Measurements from ENCODE around the gene ETV6. TPM values are rescaled to one million over a fixed set of nuclear protein-coding genes. Genes with fewer than 3 reads are reported as not detected.

ETV6 gene
- polyA plus RNA-seq, 12 donors: 8.2 to 15.9 (median 11.0) TPM; not detected in 1

DNA sequence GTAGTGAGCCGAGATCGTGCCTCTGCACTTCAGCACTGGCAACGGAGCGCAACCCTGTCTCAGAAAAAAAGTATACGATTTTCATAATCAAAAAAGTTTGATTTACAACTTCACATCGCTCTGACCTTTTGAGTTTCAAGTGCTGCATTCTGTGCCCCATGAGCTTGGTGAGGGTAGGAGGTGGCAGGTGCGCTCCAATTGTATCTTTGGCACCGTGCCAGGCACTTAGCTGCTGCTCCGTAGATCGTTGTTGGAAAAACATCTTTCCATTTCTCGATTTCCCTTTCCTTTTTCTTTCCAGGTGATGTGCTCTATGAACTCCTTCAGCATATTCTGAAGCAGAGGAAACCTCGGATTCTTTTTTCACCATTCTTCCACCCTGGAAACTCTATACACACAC, 203.7 kb downstream of the ETV6 start:
- DNase-seq: no peak

DNA sequence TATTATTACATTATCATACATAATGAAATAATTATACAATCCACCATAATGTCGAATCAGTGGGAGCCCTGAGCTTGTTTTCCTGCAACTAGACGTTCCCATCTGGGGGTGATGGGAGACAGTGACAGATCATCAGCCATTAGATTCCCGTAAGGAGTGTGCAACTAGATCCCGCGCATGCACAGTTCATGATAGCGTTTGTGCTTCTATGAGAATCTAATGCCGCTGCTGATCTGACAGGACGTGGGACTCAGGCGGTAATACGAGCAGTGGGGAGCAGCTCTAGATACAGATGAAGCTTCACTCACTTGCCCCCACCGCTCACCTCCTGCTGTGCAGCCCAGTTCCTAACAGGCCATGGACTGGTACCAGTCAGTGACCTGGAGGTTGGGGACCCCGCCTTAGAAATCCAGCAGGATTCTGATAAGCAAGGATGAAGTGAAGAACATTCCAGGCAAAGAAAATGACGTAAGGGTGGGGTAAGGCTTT, 204.6 kb downstream of the ETV6 start:
- DNase-seq: no peak

DNA sequence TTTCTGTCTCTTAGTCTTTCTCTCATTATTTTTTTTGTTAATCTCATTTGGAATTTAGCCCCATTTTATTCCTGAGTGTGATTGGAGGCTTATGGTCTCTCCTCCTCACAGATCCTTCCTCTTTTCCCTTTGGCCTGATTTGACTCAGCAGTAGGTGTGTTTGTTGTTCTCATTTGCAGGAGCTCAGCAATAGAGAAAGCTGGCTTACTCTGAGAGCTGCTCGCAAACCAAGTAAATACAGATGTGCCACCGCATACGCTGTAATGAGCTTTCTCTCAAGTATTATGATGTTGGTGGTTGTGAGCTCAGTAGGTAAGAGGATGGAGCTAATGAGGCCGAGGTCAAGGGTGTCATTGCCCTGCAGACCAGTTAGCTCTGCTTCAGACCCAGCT, 206.5 kb downstream of the ETV6 start:
- DNase-seq: no peak

DNA sequence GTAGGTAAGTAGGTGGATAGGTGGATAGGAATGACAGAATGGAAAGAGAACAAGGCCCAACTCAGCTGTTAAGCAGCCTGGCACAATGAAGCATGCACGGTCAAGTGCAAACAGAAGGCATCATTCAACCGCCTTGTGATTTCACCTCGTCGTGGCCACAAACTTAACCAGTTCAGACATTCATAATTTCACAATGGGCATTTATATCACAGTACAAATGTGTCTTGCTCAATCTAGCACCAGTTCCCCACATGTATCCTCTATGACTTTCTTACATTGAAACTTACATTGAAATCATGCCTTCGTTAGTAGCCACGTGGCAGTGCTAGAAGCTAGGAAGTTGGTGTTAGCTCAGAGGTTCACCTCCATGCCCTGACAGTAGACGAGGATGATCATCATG, 207.5 kb downstream of the ETV6 start:
- DNase-seq: no peak

DNA sequence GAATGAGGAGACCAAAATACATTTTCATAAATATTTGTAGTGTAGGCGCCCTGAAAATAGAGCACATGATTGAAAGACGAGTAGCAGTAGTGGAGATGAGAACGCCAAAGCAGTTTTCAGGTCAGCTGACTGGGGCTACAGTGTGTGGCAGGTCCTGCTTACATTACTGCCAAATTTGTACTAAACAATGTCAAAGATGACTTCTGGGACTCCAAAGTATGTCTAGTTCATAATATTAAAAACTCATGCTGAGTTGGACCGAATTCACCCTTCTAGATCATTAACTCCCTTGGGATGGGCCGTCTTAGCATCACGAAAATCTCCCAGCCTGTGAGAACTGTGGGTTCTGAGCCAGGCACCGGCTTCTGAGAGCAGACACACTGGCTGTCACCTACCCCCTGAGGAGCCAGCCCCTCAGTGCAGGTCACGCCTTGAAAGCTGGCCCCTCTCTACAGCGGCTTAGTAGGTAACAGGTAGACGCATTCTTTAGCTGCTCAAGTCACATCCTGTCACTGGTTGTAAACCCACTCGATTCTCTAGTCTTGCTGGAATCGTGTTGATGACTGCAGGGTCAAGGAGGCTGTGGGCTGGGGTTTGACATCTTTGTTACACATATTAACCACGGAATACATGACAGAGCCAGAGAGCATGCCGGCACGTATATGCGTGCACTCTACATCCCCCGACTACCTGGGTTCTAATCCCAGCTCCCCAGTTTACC, 210.4 kb downstream of the ETV6 start:
- no peak for DNase-seq

DNA sequence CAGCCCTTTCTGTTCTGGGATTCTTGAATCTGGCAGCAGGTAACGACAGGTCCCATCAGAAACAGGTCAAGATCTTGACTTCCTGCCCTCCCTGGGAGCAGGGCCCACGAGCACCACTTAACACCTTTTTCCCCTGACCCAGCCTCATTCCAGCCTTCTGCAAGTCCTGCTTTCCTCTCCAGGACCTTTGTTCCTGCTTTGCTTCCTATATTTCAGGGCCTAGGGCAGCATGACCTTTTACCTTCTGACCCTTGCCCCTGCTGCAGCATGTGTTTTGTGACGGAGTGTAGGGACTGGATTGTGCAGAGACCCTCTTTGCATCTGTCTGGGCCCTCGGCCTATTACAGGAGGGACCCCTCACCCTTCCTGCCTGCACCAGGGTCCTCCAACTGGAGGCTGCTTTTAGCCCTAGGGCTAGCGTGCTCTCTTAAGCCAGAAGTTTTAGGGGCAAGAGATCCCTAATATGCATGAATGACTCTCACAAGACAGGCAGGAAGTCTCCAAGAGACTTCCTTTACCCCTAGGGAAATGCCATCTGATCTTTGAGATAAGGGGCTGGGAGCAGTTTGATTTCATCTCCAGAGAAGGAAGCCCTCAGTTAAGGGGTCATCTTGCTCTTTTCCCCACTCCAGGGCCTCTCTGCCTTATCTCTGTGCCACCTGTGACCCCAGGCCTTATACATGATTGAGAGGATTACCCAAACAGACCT, 211.8 kb downstream of the ETV6 start:
- DNase-seq: no peak

DNA sequence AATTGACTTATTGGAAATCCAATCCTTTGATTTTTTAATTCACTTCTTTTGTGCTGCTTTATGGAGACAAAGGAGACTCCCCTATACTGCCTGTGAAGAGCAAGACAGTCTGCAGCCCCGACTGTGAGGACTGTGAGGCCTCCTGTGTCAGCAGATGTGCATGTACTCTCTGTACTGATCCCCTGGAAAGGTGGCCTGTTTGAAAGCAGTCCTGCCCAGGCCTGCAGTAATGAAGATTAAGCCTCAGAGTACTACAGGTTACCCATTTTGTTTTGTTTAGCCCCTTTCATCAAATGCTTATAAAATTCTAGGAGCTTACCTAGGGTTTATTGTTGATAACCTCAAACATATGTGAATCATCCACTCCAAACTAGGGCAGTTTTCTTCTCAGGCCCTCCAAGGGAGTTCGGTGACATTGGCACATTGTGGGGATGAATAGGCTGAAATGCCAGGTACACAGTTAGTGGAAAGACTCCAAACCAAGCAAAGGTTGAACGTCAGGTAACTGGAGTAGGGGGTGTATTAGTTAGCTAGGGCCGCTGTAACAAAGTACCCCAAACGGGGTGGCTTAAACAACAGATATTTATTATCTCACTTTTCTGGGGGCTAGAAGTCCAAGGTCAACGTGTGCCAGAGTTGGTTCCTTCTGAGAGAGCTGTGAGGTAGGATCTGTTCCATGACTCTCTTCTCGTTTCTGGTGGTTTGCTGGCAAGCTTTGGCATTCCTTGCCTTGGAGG, 212.6 kb downstream of the ETV6 start:
- no peak for DNase-seq

DNA sequence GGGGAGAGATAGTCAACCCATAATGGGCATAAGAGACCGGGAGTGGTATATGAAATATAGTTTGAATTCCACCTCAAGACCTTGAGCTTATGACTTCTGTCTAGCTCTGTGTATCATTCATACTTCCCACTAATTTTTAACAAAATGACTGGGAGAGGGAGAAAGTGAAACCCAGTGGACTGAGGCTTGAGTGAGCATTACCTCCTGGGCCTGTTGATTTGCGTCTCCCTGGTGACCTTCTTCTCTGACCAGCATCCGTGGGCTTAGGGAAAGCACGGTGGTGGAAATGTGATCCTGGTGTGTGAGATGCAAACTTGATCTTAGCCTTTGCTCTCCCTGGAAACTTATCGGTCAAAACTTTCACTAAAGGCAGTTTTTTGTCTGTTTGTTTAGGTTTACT, 213.3 kb downstream of the ETV6 start:
- DNase-seq: no peak

DNA sequence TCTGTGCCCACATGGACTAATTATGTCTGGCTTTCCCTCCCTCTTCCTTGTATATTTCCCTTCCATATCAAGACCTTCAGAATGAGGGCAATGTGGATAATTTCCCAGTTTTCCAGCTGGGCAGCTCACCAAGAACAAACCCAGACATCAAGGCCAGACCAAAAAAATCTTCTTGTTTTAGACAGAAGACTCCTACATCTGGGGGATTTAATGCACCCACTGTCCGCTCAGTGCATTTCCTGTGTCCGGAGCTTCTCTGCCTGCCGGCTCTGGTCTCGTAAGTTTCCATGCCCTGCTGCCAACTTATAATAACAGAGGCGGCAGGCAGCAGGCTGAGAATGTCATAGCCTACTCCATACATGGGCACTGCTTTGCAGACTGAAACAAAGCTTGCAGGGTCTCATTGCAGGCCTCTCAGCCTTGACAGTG, 214.0 kb downstream of the ETV6 start:
- DNase-seq: peak; percentile 42

DNA sequence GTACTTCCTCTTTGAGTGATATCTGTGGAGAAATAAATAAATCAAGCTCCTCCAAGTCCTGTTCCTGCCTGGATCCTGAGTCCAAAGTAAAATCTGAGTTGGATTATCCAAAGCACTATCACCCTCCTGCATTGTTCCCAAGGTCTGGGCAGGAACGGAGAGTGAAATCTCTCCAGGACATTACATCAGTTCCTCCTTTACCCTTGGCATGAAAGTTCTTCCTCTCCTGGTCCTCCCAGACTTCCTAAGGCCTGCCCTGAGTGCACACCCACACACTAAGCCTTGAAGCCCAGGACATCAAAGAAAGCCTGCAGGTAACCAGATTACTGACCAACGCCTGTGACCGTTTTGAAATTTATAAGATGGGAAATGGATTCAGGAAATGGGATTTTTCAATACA, 214.5 kb downstream of the ETV6 start:
- no peak for DNase-seq

DNA sequence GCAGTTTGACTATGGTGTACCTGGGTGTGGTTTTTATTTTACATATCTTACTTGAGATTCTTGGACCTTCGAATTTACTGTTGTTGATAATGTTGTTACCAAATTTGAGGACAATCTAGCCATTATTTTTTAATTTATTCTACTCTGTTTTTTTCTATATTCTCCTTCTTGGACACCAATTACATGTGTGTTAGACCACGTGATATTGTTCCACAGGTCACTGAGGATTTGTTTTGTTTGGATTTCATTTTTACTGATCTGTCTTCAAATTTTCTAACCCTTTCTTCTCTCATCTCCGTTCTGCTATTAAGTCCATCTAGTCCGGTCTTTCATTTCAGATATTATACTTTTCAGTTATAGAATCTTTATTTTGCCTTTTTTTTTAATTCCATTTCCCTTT, 216.3 kb downstream of the ETV6 start:
- no peak for DNase-seq

DNA sequence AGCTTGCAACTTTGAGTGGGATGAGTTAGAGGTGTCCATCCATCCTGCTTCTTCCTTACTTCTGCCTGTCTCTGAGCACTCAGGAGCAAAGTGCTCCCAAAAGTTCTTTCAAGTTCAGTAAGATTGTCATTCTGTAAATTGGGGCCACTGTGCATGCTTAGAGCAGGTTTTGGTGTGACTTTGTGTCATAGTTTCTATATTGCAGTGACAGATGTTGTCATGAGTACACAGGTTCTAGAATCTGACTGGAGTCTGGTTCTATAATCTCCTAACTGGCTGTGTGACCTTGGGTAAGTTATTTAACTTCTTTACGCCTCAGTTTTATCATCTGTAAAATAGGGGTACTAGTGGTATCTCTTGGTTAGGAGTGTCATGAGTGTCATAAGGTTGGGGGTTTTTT, 218.6 kb downstream of the ETV6 start:
- no peak for DNase-seq

DNA sequence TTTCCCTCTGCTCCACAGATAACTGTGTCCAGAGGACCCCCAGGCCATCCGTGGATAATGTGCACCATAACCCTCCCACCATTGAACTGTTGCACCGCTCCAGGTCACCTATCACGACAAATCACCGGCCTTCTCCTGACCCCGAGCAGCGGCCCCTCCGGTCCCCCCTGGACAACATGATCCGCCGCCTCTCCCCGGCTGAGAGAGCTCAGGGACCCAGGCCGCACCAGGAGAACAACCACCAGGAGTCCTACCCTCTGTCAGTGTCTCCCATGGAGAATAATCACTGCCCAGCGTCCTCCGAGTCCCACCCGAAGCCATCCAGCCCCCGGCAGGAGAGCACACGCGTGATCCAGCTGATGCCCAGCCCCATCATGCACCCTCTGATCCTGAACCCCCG, 219.9 kb downstream of the ETV6 start:
- DNase-seq: no peak

DNA sequence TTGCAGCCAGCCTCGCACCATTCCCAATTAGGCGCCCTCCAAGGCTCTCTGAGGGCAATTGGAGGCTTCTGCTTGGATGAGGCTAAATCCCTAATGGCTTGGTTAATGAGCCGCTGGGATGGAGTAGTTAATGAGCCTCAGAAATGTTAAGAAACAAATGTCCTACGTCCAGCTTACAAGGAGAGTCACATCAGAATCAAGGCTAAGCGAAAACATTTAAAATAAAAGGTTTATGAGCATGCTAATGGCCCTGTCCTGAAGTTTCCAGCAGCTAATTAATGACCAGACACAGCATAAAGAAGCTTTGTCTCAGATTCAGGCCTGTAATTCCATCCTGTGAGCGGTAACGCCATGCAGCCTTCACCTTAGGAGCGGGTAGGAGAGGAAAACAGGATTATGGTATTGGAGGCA, 220.6 kb downstream of the ETV6 start:
- DNase-seq: no peak

DNA sequence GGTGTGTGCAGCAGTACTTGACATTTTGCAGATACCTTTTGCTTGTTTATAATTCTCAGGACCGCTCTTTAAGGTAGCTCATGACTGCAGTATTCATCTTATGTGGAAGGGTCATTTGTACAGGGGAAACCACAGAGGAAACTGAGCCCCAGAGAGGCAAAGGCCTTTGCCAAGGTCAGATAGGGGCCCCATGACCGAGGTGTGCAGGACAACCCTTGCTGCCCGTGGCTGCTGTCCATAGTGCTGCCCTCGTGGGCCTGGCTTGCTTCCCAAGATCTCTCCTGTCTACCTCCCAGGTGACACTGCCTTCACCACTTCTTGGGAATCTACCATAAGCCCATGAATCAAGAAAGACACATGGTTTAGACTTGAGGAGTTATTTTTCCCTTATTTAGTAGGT, 222.6 kb downstream of the ETV6 start:
- DNase-seq: no peak

DNA sequence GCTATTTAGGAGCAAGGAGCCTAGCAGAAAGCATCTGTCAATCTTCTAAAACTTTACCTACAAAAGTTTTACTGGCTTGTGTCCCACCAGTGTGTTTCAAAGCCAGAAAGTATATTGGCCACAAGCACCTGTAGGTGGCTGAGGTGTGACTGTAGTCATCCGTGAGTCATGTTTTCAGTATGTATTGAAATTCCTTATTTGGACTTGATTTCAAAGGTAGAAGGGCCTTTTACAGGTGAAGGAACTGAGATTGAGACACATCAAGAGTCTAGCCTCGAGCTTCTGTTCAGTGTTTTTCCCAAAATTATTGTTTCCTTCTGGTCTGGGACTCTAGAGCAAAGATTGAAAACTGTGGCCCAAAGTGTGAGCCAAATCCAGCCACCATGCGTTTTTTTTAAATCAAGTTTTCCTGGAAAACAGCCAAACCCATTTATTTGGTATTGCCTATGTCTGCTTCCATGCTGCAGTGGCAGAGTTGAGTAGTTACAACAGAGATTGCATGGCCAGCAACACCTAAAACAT, 226.0 kb downstream of the ETV6 start:
- no peak for DNase-seq

DNA sequence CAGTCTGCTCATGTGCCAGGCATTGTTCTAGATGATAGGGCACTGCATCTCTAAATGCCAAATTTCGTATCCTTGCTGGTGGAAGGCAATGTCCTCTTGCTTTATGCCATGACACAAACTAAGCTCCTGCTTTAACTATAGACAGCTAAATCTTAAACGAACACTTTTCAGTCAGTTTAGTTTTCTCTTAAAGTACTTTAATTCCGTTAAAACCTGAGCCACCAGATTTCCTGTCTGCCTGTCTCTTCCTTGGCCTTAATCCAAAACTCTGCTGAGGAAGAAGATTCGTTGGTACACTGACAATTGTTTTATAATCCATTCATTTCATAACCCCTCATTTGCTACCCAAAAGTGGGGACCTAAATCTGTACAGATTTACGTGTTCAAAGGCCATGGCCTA, 226.8 kb downstream of the ETV6 start:
- no peak for DNase-seq

DNA sequence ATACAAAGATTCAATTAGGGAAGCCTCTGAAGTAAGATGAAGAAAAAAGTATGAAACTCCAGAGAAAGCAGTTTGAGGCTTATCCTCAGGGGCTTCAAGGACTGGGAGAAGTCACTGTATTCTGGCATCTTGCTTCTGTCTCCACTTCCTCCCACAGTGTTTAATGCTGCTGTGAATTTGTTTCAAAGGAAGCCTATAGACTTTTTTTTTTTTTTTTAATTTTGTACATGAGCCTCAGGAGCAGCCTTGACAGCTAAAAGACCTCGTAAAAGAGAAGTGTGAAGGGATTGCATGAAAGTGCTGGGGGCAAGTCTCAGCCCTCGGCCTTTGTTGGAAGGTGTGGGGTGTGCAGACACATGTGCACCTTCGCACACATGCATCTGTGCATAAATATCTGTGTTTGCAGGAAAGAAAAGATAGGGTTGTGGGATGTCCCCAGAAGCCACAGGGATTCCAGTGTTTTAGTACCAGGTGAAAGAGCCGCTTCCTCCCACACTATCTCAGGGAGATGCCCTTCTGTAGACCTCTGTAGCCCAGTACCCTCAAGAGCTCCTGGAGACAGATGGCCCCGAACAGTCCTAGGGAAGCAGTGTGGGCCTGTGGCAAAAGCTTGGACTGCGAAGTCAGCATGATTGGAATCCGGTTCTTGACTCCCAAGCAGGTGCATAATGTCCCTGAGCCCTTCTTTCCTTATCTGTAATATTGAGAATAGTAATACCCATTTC, 227.8 kb downstream of the ETV6 start:
- no peak for DNase-seq

DNA sequence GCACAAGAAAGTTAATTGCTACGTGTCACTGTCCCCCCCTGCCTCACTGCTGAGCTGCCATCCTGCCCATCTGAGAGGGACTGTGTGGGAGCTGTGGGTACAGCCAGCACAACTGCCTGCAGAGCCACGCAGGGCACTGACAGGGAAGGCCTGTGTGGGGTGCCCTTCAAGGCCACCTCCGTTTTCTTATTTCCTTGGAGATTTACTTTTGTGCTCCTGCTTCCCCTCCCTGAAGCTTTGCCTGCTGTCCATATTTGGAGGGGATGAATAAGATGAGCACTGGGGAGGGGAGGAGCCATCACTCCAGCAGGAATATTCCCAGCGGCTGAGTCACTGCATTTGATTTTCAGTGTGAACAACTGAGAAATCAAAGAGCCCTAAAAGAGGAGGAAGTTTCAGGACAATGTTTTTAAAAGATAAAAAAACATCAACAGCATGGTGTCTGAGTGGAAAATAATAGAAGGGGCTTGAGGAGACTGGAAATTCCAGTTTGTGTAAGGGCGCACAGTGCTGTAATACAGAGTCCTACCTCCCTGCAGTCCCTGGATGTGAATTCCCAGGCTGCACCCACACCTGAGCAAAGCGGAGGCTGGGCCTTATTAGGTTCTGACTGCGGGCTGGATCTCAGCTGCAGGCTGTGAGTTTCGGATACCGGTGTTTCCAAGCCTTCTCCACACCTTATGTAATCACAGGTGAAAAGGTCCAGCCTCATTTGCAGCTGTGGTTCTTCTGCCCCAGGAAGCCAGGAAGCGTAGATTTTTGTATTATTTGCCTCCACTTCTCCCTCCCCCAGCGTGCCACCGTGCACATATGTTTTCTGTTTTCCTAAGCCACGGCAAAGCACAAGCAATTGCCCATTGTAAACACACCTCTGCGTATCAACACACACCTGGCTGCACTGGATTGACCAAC, 228.7 kb downstream of the ETV6 start:
- no peak for DNase-seq

DNA sequence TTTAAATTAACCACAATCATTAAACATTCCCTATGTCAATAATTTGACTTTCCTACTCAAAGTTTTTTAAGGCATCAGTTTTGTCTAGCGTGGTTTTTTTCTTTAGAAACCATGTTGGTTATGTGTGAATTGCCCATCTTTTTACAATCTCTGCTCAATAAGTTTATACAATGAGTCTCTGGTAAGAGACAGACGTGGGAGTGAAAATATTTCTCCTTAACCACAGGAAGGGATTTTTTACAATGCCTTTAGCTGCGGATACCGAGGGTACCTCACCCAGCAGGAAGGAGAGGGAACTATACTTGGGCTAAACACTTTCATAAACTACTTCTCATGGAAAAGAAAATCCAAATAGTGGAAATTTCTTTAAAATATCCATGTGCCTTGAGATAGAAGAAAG, 229.8 kb downstream of the ETV6 start:
- DNase-seq: no peak

DNA sequence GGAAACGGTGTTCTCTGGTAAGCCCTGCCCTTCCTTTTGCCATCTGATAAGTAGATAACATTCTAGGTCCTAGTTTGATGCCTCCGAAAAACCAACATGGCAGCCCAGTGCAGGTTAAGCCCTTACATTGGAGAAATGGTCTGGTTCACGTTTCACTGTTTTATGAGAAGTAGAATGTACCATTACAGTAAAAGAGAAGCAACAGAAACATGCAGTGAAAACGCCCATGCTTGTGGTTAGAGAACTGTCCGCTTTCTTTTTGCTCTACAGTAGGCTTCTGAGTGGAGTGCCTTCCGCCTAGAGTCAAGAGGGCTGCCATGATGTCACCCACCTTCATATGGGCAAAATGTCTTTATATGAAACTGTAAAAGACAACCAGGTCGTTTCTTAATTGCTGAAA, 230.9 kb downstream of the ETV6 start:
- DNase-seq: no peak
